Prostate gland (tissue), 2 donors: Measurements from ENCODE around the gene C1orf159. TPM values are rescaled to one million over a fixed set of nuclear protein-coding genes. Genes with fewer than 3 reads are reported as not detected.

ENCODE experiments used
- DNase-seq: peaks from one replicate; pipeline ENCODE4 v3.0.0-alpha.2; 2019; ENCODE audit warnings: low spot score
- H3K27ac ChIP-seq, 2 donors: fragments of 200-600 bp; sonication (generic); 2 replicates each; pipeline ENCODE4 v1.5.1; 2017 to 2019
- H3K27me3 ChIP-seq: fragments of 200-600 bp; sonication (generic); replicated peaks from 2 replicates; pipeline ENCODE4 v1.5.1; 2019; ENCODE audit not compliant: insufficient read depth
- H3K36me3 ChIP-seq, 2 donors: fragments of 200-600 bp; sonication (generic); 1 replicate in 1 of 2; 2 replicates in 1 of 2; pipeline versions ENCODE4 v1.5.1 to v1.8.1; 2017 to 2019
- H3K4me1 ChIP-seq: fragments of 200-600 bp; sonication (generic); replicated peaks from 2 replicates; pipeline ENCODE4 v1.5.1; 2019
- H3K4me3 ChIP-seq, 2 donors: fragments of 200-600 bp; sonication (generic); 2 replicates each; pipeline ENCODE4 v1.5.1; 2017 to 2019
- H3K9me3 ChIP-seq: fragments of 200-600 bp; sonication (generic); 2 replicates; pipeline ENCODE4 v1.5.1; 2017
- POLR2A ChIP-seq: fragments of 450-650 bp; IDR thresholded peaks from one replicate; pipeline ENCODE4 v1.6.1; 2016; ENCODE audit warnings: antibody characterized with exemption, mild to moderate bottlenecking
- POLR2AphosphoS5 ChIP-seq: sonication (generic); formaldehyde crosslinking; IDR thresholded peaks from one replicate; pipeline ENCODE4 v1.6.1; 2017; ENCODE audit warnings: antibody characterized with exemption
- WGBS: methylation state at CpG from one replicate; pipeline ENCODE4 v1.1.5; 2018; 5-methylcytosine and 5-hydroxymethylcytosine counted together
- intact Hi-C: fragments of 100-400 bp; cut with DNase I; formaldehyde crosslinking; loops from one replicate; pipeline ENCODE4 v1.14.2; 2022
- total RNA-seq, 2 donors: library from RNA; depleted of rRNA; stranded (reverse); fragments of >200 nt; gene quantifications; one replicate each; pipeline ENCODE4 v1.1.0, GENCODE V29; 2016
- TF ChIP-seq, protein P1 (sequence below), 4 experiments: fragments of 200-600 bp in 2 of 4; fragments of 450-650 bp in 2 of 4; sonication (generic) in 2 of 4; IDR thresholded peaks; 1 replicate in 3 of 4; 2 replicates in 1 of 4; pipeline ENCODE4 v1.5.1; 2016 to 2019; ENCODE audit warnings: antibody characterized with exemption in 4 of 4, mild to moderate bottlenecking in 2 of 4, moderate library complexity in 2 of 4

Gene C1orf159
- total RNA-seq, 2 donors from 2014 or later = 20.0 to 26.4 TPM

DNA sequence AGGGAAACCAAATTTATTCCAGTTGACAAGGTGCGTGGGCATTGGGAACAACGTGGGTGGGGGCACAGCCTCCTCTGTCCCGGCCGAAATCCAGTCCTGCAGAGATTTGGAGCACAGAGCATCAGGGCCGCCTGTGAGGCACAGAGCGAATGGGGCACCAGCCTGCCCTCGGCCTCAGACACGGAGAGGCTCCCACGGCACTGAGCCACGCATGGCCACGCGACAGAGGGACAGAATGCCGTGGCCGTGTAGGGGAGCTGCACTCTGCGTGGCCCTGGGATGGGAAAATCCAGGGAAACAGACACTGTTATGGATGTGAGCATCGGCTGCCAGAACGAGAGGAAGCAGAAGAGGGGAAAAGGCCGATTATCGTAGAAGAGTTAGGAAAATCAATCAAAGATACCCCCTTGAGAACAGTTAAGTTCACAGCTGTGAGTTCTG lies 13.5 kb upstream of the C1orf159 start:
- no peak for DNase-seq
- Histone ChIP-seq H3K9me3 (no peaks in the 10 kb centered on the region), H3K4me3 (no peak overlapping the region), H3K36me3 (no peaks in the 10 kb centered on the region), H3K27ac (no peak overlapping the region), H3K4me1 (no peaks in the 10 kb centered on the region), H3K27me3 (no peaks in the 10 kb centered on the region)
- intact Hi-C loops = no loop called here
- no peak for TF ChIP-seq POLR2AphosphoS5
- 78% methylated on average over 19 of the region's 19 CpGs for WGBS

DNA sequence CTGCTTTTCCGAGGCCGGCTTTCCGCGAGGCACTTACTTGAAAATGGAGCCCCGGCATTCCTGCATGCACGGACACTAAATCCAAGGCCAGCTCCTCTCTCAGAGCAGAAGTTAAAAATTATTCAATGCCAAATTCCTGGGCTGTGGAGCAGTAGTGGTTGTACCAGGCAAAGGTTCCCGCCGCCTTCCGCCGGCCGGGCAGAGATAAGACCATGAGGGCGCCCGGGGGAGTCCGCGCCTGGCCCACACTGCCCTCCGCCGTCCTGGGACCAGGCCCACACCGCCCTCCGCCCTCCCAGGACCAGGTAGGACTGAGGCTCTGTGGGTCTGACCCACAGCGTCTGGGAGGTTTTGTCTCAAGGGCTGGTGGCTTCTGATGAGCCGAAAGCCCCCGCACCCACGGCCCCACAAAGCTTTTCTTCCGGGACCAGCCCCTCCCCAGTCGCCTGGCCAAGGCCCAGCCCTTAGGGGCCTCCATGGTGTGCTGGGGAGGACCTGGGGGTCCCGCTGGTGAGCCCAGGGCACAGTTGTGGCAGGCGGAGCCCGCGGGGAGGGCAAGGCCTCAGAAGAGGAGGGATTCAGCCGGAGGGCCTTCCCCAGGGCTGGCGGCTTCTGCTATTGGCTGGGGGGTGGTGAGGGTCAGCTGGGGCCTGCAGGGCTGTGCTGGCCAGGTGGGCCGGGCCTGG lies 12.7 kb upstream of the C1orf159 start:
- no peak for TF ChIP-seq POLR2A
- TF ChIP-seq, protein P1, sequence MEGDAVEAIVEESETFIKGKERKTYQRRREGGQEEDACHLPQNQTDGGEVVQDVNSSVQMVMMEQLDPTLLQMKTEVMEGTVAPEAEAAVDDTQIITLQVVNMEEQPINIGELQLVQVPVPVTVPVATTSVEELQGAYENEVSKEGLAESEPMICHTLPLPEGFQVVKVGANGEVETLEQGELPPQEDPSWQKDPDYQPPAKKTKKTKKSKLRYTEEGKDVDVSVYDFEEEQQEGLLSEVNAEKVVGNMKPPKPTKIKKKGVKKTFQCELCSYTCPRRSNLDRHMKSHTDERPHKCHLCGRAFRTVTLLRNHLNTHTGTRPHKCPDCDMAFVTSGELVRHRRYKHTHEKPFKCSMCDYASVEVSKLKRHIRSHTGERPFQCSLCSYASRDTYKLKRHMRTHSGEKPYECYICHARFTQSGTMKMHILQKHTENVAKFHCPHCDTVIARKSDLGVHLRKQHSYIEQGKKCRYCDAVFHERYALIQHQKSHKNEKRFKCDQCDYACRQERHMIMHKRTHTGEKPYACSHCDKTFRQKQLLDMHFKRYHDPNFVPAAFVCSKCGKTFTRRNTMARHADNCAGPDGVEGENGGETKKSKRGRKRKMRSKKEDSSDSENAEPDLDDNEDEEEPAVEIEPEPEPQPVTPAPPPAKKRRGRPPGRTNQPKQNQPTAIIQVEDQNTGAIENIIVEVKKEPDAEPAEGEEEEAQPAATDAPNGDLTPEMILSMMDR (IDR thresholded peaks at IDR 0.05) = no peak
- no peak for TF ChIP-seq POLR2AphosphoS5
- intact Hi-C loops = no loop called here

DNA sequence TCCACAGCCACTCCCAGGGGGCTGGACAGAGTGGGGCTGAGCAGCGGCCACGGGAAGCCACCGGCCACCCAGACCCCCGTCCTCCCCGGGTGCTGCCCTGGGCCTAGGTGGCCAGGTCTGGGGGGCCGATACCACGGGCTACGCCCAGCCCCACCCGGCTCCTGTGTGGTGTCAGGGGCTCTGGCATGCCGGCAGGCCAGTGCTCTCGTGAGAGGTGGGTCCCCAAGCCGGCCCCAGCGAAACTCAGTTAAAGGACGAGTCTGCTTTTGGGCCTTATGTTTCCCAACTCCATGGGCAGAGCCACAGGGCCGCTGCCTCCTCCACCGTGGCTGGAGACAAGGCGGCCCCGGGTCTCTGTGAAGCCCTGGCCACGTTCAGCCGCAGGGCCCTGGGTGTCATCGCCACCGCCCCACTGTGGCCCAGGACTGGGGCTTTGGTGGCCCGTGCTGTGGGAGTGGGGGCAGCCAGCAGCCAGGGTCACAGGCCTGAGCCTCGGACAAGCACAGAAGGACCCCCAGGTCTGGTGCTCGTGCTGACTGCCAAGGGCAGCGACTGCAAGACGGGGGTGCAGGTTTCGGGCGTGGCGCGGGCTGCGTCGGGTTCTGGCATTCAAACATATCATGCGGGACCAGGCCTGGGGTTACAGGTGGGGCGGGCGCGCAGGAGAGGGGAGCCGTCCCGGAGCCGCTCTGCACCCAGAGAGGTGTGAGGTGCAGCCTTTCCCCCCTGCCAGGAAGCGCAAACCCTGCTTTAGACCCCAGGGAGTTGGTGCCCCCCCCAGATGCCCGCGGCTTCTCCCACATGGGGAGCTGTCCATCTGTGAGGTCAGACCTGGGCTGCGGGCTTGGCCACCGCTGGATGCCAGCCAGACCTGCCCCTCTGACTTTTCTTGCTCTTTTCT lies 11.9 kb upstream of the C1orf159 start:
- intact Hi-C loops = no loop called here
- no peaks in the 10 kb centered on the region for H3K9me3 ChIP-seq
- no peaks in the 10 kb centered on the region for H3K36me3 ChIP-seq
- no peaks in the 10 kb centered on the region for H3K27me3 ChIP-seq
- no peak overlapping the region for H3K27ac ChIP-seq
- H3K4me3 ChIP-seq = no peak overlapping the region
- no peaks in the 10 kb centered on the region for H3K4me1 ChIP-seq
- WGBS = 91% methylated on average over 41 of the region's 45 CpGs
- TF ChIP-seq, protein P1 (IDR thresholded peaks at IDR 0.05) = no peak
- no peak for TF ChIP-seq POLR2A
- no peak for TF ChIP-seq POLR2AphosphoS5
- DNase-seq = no peak

More for the DNA sequence above, 12.7 kb upstream of the C1orf159 start:
- 90% methylated on average over 32 of the region's 32 CpGs for WGBS
- H3K9me3 ChIP-seq = no peaks in the 10 kb centered on the region
- DNase-seq = no peak
- H3K4me3 ChIP-seq = no peak overlapping the region
- no peak overlapping the region for H3K27ac ChIP-seq
- no peaks in the 10 kb centered on the region for H3K36me3 ChIP-seq
- H3K27me3 ChIP-seq = no peaks in the 10 kb centered on the region
- H3K4me1 ChIP-seq = no peaks in the 10 kb centered on the region

DNA sequence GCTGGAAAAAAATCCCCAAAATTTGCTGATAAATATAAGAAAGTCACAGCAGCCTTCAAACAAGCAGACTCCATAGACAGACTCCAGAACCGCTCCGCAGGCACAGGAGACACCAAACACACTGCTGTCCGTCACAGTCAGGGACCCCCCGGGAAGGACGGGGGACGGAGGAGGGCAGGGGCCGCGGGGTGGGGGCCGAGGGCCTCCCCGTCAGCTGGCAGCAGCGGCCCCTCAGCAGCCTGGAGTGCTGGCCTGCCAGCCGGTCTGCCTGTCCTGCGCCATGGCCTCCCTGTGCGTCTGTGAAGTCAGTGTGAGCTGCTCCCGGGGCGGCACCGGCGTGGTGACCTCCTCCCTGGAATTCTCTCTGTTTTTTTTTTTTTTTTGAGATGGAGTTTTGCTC lies 10.1 kb upstream of the C1orf159 start:
- no peak for DNase-seq
- no peaks in the 10 kb centered on the region for H3K9me3 ChIP-seq
- no peaks in the 10 kb centered on the region for H3K36me3 ChIP-seq
- H3K27me3 ChIP-seq = no peaks in the 10 kb centered on the region
- no peak overlapping the region for H3K4me3 ChIP-seq
- no peaks in the 10 kb centered on the region for H3K4me1 ChIP-seq
- intact Hi-C loops = no loop called here
- TF ChIP-seq POLR2AphosphoS5 = no peak
- TF ChIP-seq, protein P1 (IDR thresholded peaks at IDR 0.05) = no peak
- no peak for TF ChIP-seq POLR2A
- 85% methylated on average over 17 of the region's 18 CpGs for WGBS
- no peak overlapping the region for H3K27ac ChIP-seq

DNA sequence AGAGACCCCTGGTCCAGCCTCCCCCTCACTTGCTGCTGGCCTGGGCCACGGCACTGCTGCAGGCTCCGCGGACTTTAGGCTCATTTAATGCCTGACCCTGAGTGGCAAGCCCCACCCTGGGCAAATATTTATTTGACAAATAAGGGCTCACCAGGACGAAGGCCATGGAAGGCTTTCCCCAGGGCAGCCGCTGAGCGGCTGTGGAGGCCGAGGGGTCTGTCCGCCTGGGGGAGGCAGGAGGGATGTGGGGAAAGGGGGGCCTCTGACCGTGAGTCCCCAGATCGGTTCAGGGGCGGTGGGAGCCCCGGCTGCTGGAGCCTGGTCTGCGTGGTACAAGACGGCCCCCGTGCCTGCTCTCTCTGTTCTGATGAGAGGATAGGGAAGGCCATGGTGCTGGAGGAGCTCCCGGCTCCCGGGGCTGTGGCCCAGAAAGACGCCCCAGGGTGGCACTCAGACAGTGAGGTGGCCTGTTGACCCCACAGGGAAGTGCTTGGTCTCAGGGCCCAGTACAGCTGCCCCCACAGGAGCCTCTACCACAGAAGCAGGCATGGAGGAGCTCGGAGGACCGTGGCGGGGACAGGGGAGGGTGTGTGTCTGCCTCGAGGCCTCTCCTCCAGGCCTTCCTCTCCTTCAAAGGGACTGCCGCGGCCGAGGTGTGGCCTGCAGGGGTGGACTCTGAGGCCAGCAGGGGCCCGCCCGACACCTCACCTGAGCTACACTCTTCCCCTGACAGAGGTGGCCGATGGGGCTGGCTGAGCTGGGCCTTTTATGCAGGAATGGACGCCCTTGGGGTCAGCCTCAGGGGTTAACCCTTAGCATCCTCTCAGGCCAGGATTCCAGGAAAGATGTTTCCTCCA lies 9.1 kb upstream of the C1orf159 start:
- intact Hi-C loops = loop anchor here (5.0 kb wide), 1 partner anchor 247 kb away; no protein-coding TSS in a partner anchor
- no peaks in the 10 kb centered on the region for H3K4me1 ChIP-seq

More for the DNA sequence above, 9.1 kb upstream of the C1orf159 start:
- no peaks in the 10 kb centered on the region for H3K36me3 ChIP-seq
- no peak overlapping the region for H3K4me3 ChIP-seq
- no peak for TF ChIP-seq POLR2AphosphoS5
- no peak for TF ChIP-seq POLR2A
- TF ChIP-seq, protein P1 (IDR thresholded peaks at IDR 0.05) = no peak
- no peak for DNase-seq
- H3K27ac ChIP-seq = no peak overlapping the region
- WGBS = 70% methylated on average over 23 of the region's 29 CpGs
- no peaks in the 10 kb centered on the region for H3K9me3 ChIP-seq
- H3K27me3 ChIP-seq = no peaks in the 10 kb centered on the region
